Measurements from ENCODE around the gene NRG2. TPM values are rescaled to one million over a fixed set of nuclear protein-coding genes. Genes with fewer than 3 reads are reported as not detected.
A peak's percentile ranks its signal among the peaks of the same experiment; 100 is the strongest.

Gene NRG2
- total and polyA plus RNA-seq, 10 donors, result 0.83 to 7.7 (median 4.4) TPM

GRCh38 chr5:139810341-139811273 is 232.5 kb downstream of the NRG2 start:
- Histone ChIP-seq H3K9me3 (no peaks in the 10 kb centered on the region), H3K27me3 (replicated peaks in 1 of 7) (peaks cover 0 to 23% (median 0%) of the 10 kb centered on the region in 7 donors), H3K4me1 (no peaks in the 10 kb centered on the region), H3K4me3 (no peak overlapping the region), H3K36me3 (no peaks in the 10 kb centered on the region), H3K27ac (no peak overlapping the region)
- WGBS, 5 donors, result 74 to 91% (median 76%) methylated on average over 7 to 8 of the region's 8 CpGs
- intact Hi-C loops (cut with DNase I; ENCODE audit: low total_unique reads), result no loop called here
- TF ChIP-seq POLR2A (IDR thresholded peaks at IDR 0.05) (no peak), POLR2AphosphoS5 (IDR thresholded peaks at IDR 0.05) (no peak)
- TF ChIP-seq, protein P1, sequence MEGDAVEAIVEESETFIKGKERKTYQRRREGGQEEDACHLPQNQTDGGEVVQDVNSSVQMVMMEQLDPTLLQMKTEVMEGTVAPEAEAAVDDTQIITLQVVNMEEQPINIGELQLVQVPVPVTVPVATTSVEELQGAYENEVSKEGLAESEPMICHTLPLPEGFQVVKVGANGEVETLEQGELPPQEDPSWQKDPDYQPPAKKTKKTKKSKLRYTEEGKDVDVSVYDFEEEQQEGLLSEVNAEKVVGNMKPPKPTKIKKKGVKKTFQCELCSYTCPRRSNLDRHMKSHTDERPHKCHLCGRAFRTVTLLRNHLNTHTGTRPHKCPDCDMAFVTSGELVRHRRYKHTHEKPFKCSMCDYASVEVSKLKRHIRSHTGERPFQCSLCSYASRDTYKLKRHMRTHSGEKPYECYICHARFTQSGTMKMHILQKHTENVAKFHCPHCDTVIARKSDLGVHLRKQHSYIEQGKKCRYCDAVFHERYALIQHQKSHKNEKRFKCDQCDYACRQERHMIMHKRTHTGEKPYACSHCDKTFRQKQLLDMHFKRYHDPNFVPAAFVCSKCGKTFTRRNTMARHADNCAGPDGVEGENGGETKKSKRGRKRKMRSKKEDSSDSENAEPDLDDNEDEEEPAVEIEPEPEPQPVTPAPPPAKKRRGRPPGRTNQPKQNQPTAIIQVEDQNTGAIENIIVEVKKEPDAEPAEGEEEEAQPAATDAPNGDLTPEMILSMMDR (IDR thresholded peaks at IDR 0.05 in 8 of 11, conservative IDR thresholded peaks at IDR 0.05 in 3 of 11), result no peak
- DNase-seq, result peak; percentile 64

- no peaks in the 10 kb centered on the region for H3K4me1 ChIP-seq
- H3K36me3 ChIP-seq, result no peaks in the 10 kb centered on the region
- DNase-seq, result peak; percentile 66
- intact Hi-C loops (cut with DNase I; ENCODE audit: low total_unique reads), result no loop called here
- no peaks in the 10 kb centered on the region for H3K9me3 ChIP-seq
- TF ChIP-seq, protein P1 (IDR thresholded peaks at IDR 0.05 in 8 of 11, conservative IDR thresholded peaks at IDR 0.05 in 3 of 11), result no peak
- no peak for TF ChIP-seq POLR2A (IDR thresholded peaks at IDR 0.05)
- no peak for TF ChIP-seq POLR2AphosphoS5 (IDR thresholded peaks at IDR 0.05)
- no peak overlapping the region for H3K27ac ChIP-seq
- no peak overlapping the region for H3K4me3 ChIP-seq
- 81 to 92% (median 86%) methylated on average over 4 to 11 of the region's 11 CpGs for WGBS, 5 donors
- peaks cover 0 to 23% (median 0%) of the 10 kb centered on the region in 7 donors for H3K27me3 ChIP-seq (replicated peaks in 1 of 7)
These were observed 233.7 kb downstream of the NRG2 start for GRCh38 chr5:139809331-139809810.

DNA sequence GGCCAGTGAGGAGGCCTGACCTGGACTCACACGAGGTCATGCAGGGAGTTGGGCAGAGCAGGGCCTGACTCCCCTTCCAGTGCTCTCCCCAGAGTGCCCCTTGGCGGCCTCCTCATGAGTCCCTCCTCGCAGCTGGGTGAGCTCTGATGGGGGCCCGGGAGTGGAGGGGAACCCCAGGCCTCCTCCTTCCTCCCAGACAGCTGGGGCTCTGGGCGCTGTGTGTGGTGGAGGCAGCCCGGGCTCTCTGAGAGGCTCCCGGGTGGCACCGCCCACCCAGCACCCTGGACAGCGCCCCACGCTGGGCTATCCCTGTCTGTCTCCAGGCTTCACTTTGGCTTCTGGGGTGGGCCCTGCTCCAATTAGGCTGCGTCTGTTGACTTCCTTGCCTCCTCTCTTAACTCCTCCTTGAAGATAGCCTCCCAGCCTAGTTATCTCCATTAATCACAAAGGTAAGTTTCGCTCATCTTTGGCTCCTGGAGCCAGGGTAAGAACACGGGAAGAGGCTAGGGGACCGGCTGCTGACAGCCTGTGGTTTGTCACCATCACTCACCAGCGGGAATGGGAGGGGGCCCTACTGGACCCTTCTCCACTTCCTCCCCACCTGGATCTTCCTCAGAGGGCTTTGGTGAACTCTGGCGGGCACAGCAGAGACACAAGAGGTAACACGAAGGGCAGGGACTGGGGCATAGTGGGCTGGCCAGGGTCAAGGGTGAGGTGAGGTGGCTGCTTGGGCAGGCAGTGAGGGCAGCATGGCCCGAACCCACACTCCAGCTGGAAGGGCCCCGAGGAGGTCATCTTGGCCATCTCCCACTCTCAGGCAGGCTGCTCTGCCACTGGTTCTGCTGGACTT is 234.4 kb downstream of the NRG2 start:
- Histone ChIP-seq H3K36me3 (no peaks in the 10 kb centered on the region), H3K27me3 (replicated peaks in 1 of 7) (peaks cover 0 to 27% (median 0%) of the 10 kb centered on the region in 7 donors), H3K4me3 (no peak overlapping the region), H3K9me3 (no peaks in the 10 kb centered on the region), H3K4me1 (no peaks in the 10 kb centered on the region), H3K27ac (no peak overlapping the region)
- DNase-seq, result peak; percentile 66
- intact Hi-C loops (cut with DNase I; ENCODE audit: low total_unique reads), result no loop called here
- TF ChIP-seq POLR2AphosphoS5 (IDR thresholded peaks at IDR 0.05) (no peak), POLR2A (IDR thresholded peaks at IDR 0.05) (no peak)
- TF ChIP-seq, protein P1 (IDR thresholded peaks at IDR 0.05 in 8 of 11, conservative IDR thresholded peaks at IDR 0.05 in 3 of 11), result no peak
- WGBS, 5 donors, result 36 to 56% (median 38%) methylated on average over 10 to 19 of the region's 19 CpGs
